SHP77 treated with DMSO at 0.1 percent for 48 hours (cell line): ENCODE data around the gene KRR1.
"Not testable (repeated sequence)": the region's sequence is repeated elsewhere in the genome, so short reads cannot be mapped to it uniquely, and the experiment has no call there.

Source experiments
- DNase-seq: peaks from one replicate; lab custom pipeline; 2025; lab: John Stamatoyannopoulos, UW

The KRR1 gene

GRCh38 chr12:75476071-75476470 is 35.3 kb downstream of the KRR1 start:
- no peak for DNase-seq

- DNase-seq = no peak
These were observed 37.3 kb downstream of the KRR1 start for GRCh38 chr12:75474116-75474515.

GRCh38 chr12:75471902-75472890 is 39.2 kb downstream of the KRR1 start:
- DNase-seq = no peak

GRCh38 chr12:75460204-75460603 is 51.2 kb downstream of the KRR1 start:
- no peak for DNase-seq

- no peak for DNase-seq
These were observed 51.7 kb downstream of the KRR1 start for GRCh38 chr12:75459755-75460154.

GRCh38 chr12:75457866-75458265 is 53.5 kb downstream of the KRR1 start:
- DNase-seq = not testable (repeated sequence)

- no peak for DNase-seq
These were observed 54.2 kb downstream of the KRR1 start for GRCh38 chr12:75457191-75457590.

- no peak for DNase-seq
These were observed 55.6 kb downstream of the KRR1 start for GRCh38 chr12:75455839-75456238.

GRCh38 chr12:75452675-75453330 is 58.6 kb downstream of the KRR1 start:
- no peak for DNase-seq

- DNase-seq = no peak
These were observed 63.6 kb downstream of the KRR1 start for GRCh38 chr12:75447691-75448393.

- no peak for DNase-seq
These were observed 64.6 kb downstream of the KRR1 start for GRCh38 chr12:75446857-75447256.

GRCh38 chr12:75445137-75445507 is 66.3 kb downstream of the KRR1 start:
- not testable (repeated sequence) for DNase-seq

GRCh38 chr12:75444429-75445136 is 66.8 kb downstream of the KRR1 start:
- no peak for DNase-seq

GRCh38 chr12:75443709-75444108 is 67.7 kb downstream of the KRR1 start:
- no peak for DNase-seq

- not testable (repeated sequence) for DNase-seq
These were observed 69.0 kb downstream of the KRR1 start for GRCh38 chr12:75442454-75442853.

GRCh38 chr12:75441687-75442449 is 69.5 kb downstream of the KRR1 start:
- not testable (repeated sequence) for DNase-seq
